Measurements from ENCODE around the gene TUBA4B.
"Not testable (repeated sequence)": the region's sequence is repeated elsewhere in the genome, so short reads cannot be mapped to it uniquely, and the experiment has no call there.

TUBA4B gene

DNA sequence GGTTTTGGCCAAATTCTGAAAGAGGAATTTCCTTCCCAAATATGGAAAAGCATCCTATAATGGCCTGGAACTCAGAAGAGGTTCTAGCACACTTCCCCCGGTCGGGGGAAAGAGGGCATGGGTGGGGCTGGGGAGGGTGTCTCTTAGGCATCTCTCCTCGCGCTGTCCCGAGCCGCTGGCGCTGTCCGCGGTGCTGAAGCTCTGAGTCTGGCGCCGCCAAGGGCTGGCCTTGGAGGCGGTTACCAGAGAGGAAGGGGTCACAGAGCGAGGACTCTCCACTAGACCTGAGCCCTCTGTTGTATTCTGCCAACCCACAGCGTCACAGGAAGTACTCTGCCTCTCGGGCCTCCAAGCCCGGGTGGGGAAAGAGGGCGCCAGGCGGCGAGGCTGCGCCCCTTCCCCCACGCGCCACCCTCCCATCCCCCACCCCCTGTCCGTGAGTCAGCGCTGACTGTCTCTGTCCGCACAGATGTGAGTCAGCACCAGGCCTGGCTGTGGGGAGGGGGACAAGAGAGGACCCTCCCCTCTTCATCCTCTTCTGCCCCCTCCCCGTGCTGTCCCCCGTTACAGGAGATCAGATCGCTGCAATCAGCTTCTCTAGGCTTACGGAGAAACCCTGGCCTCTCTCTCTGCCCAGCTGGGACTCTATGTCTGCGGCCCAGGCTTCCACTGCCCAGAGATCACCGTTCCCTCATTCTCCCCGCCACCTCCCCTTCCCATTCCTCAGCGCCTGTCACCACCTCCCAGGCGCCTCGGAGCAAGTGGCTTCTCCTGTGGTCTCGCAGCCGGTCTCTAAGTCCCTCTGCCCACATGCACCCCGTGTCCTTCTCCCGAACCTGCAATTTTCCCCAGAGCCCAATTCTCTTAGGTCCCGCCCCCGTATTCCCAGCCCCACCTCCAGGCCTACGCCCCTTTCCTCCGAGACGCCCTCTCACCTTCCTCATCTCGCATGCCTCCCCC, 55.4 kb downstream of the TUBA4B start:
- TF ChIP-seq, protein P1, sequence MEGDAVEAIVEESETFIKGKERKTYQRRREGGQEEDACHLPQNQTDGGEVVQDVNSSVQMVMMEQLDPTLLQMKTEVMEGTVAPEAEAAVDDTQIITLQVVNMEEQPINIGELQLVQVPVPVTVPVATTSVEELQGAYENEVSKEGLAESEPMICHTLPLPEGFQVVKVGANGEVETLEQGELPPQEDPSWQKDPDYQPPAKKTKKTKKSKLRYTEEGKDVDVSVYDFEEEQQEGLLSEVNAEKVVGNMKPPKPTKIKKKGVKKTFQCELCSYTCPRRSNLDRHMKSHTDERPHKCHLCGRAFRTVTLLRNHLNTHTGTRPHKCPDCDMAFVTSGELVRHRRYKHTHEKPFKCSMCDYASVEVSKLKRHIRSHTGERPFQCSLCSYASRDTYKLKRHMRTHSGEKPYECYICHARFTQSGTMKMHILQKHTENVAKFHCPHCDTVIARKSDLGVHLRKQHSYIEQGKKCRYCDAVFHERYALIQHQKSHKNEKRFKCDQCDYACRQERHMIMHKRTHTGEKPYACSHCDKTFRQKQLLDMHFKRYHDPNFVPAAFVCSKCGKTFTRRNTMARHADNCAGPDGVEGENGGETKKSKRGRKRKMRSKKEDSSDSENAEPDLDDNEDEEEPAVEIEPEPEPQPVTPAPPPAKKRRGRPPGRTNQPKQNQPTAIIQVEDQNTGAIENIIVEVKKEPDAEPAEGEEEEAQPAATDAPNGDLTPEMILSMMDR (IDR thresholded peaks at IDR 0.05; ENCODE audit: low read depth, low read length, missing control alignments) = no peak
- DNase-seq (ENCODE audit: extremely low read depth, low read depth) = no peak
- peak overlapping the region; percentile 27 for H3K4me3 ChIP-seq (replicated peaks; ENCODE audit: low read depth, low read length)

DNA sequence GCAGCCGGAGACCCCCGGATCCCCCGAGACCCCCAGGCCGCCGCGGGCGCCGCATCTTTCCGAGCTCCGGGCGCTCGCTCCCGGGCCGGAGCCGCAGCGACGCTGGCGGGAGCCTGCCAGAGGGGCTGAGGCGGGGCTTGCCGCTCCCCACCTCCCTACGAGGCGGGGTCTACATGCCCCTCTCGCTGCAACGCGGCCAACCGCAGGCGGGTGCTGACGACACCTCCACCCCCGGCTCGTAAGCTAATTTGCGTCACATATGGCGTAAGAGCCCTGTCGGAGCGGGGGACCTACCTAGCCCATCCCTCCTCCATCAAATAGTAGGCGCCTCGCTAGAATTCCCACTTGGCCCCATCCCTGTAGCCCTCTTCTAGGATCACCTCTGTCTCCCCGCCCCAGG, 56.2 kb downstream of the TUBA4B start, which contains the start of gene PTPRN:
TSS of gene PTPRN (minus strand) at position 124 of the 400 bp plus-strand sequence. CDS start at position 55, 69 bp downstream.
- TF ChIP-seq, protein P1 (IDR thresholded peaks at IDR 0.05; ENCODE audit: low read depth, low read length, missing control alignments) = no peak
- no peak for DNase-seq (ENCODE audit: extremely low read depth, low read depth)
- H3K4me3 ChIP-seq (replicated peaks; ENCODE audit: low read depth, low read length) = peak within 1 kb of the TSS; percentile 27

DNA sequence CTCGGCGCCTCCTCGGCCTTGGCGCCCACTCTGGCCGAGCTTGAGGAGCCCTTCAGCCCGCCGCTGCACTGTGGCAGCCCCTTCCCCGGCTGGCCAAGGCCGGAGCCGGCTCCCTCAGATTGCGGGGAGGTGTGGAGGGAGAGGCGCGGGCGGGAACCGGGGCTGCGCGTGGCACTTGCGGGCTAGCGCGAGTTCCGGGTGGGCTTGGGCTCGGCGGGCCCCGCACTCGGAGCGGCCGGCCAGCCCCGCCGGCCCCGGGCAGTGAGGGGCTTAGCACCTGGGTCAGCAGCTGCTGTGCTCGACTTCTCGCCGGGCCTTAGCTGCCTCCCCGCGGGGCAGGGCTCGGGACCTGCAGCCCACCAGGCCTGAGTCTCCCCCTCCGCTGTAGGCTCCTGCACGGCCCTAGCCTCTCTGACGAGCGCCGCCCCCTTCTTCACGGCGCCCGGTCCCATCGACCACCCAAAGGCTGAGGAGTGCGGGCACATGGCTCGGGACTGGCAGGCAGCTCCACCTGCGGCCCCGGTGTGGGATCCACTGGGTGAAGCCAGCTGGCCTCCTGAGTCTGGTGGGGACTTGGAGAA, 59.7 kb downstream of the TUBA4B start:
- not testable (repeated sequence) for DNase-seq (ENCODE audit: extremely low read depth, low read depth); H3K4me3 ChIP-seq (replicated peaks; ENCODE audit: low read depth, low read length)

DNA sequence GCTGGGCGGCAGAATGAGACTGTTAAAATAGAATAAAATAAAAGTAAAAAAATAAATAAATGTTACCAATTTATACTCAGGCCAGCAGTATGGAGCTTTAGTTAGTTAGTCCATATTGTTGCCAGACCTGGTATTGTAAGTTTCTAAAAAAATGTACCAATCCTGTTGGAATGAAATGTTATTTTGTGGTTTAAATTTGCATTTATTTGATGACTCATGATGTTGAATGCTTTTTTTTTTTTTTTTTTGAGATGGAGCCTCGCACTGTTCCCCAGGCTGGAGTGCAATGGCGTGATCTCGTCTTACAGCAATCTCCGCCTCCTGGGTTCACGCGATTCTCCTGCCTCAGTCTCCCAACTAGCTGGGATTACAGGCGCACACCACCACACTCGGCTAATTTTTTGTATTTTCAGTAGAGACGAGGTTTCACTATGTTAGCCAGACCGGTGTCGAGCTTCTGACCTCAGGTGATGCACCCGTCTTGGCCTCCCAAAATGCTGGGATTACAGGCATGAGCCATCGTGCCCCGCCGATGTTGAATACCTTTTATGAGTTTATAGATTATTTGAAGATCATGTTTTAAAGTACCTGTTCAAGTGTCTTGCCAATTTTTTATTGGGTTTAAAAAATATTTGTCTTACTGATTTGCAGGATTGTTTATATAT, 61.9 kb downstream of the TUBA4B start:
- no peak for DNase-seq (ENCODE audit: extremely low read depth, low read depth)
- H3K4me3 ChIP-seq (replicated peaks; ENCODE audit: low read depth, low read length) = no peak overlapping the region
- TF ChIP-seq, protein P1 (IDR thresholded peaks at IDR 0.05; ENCODE audit: low read depth, low read length, missing control alignments) = no peak

Measured in HFF-Myc (cell line).